ENCODE data around the gene POU2F1.
A peak's percentile ranks its signal among the peaks of the same experiment; 100 is the strongest.

Gene POU2F1

GRCh38 chr1:167280912-167281311 is 60.2 kb downstream of the POU2F1 start:
- no peak overlapping the region for H3K4me3 ChIP-seq (ENCODE audit: low read depth, low read length)
- H3K36me3 ChIP-seq (ENCODE audit: control insufficient read depth in 2 of 2, insufficient read depth in 1 of 2, low read length in 2 of 2) = no peaks in the 10 kb centered on the region
- POLR2A ChIA-PET = no interaction called here
- H3K27ac ChIP-seq (ENCODE audit: extremely low read depth, low read depth, low read length) = no peak overlapping the region
- H3K4me1 ChIP-seq (ENCODE audit: control insufficient read depth, insufficient read depth, low read length) = peaks cover 4% of the 10 kb centered on the region; the same call in 1 of the 2 replicates
- no peak for TF ChIP-seq KLF17 (tag by site-specific recombination; IDR thresholded peaks at IDR 0.05)
- TF ChIP-seq SETDB1 (IDR thresholded peaks at IDR 0.05; ENCODE audit: insufficient read length, low read length) = no peak
- CTCF ChIA-PET = interaction anchor here (0.6 to 1.2 kb wide), 5 partner anchors 10 to 260 kb away, joined by 3 to 5 read pairs (median 3); no protein-coding TSS in a partner anchor
- no peaks in the 10 kb centered on the region for H3K9me3 ChIP-seq (ENCODE audit: control insufficient read depth, insufficient read depth, low read depth, low read length)

GRCh38 chr1:167288390-167289074 is 67.8 kb downstream of the POU2F1 start:
- TF ChIP-seq ZNF555 (tag by site-specific recombination; conservative IDR thresholded peaks at IDR 0.05) (no peak), PRDM6 (tag by site-specific recombination; IDR thresholded peaks at IDR 0.05) (peak; percentile 54; the same call in 1 of the 2 replicates)
- Histone ChIP-seq H3K36me3 (ENCODE audit: control insufficient read depth in 2 of 2, insufficient read depth in 1 of 2, low read length in 2 of 2) (no peaks in the 10 kb centered on the region), H3K9me3 (ENCODE audit: control insufficient read depth, insufficient read depth, low read depth, low read length) (no peaks in the 10 kb centered on the region), H3K27ac (ENCODE audit: extremely low read depth, low read depth, low read length) (no peak overlapping the region), H3K4me1 (ENCODE audit: control insufficient read depth, insufficient read depth, low read length) (peaks cover 2% of the 10 kb centered on the region), H3K4me3 (ENCODE audit: low read depth, low read length) (no peak overlapping the region)
- ChIA-PET POLR2A (no interaction called here), CTCF (interaction anchor here (0.6 kb wide), 1 partner anchor 15 kb away, joined by 4 read pairs; no protein-coding TSS in a partner anchor)

GRCh38 chr1:167289075-167289442 is 68.4 kb downstream of the POU2F1 start:
- H3K4me3 ChIP-seq (ENCODE audit: low read depth, low read length) = no peak overlapping the region
- ChIA-PET POLR2A (no interaction called here), CTCF (no interaction called here)
- no peaks in the 10 kb centered on the region for H3K9me3 ChIP-seq (ENCODE audit: control insufficient read depth, insufficient read depth, low read depth, low read length)
- TF ChIP-seq ZNF175 (tag by site-specific recombination; IDR thresholded peaks at IDR 0.05) = no peak
- TF ChIP-seq ZNF549 (tag by site-specific recombination; IDR thresholded peaks at IDR 0.05) = 0 out of 2 replicates have a peak, but pooled peaks have one; percentile 21
- no peak for TF ChIP-seq GLI2 (tag by site-specific recombination; IDR thresholded peaks at IDR 0.05; ENCODE audit: borderline replicate concordance, low read depth)
- TF ChIP-seq KLF16 (tag by site-specific recombination; IDR thresholded peaks at IDR 0.05) = no peak
- no peak for TF ChIP-seq ZNF221 (tag by site-specific recombination; IDR thresholded peaks at IDR 0.05; ENCODE audit: borderline replicate concordance)
- TF ChIP-seq ZNF670 (tag by site-specific recombination; IDR thresholded peaks at IDR 0.05; ENCODE audit: low read depth) = no peak
- no peak overlapping the region for H3K27ac ChIP-seq (ENCODE audit: extremely low read depth, low read depth, low read length)
- H3K36me3 ChIP-seq (ENCODE audit: control insufficient read depth in 2 of 2, insufficient read depth in 1 of 2, low read length in 2 of 2) = no peaks in the 10 kb centered on the region
- peaks cover 2% of the 10 kb centered on the region for H3K4me1 ChIP-seq (ENCODE audit: control insufficient read depth, insufficient read depth, low read length)

GRCh38 chr1:167289966-167290365 is 69.3 kb downstream of the POU2F1 start:
- H3K27ac ChIP-seq (ENCODE audit: extremely low read depth, low read depth, low read length) = no peak overlapping the region
- no peaks in the 10 kb centered on the region for H3K36me3 ChIP-seq (ENCODE audit: control insufficient read depth in 2 of 2, insufficient read depth in 1 of 2, low read length in 2 of 2)
- H3K4me1 ChIP-seq (ENCODE audit: control insufficient read depth, insufficient read depth, low read length) = peaks cover 2% of the 10 kb centered on the region
- no peaks in the 10 kb centered on the region for H3K9me3 ChIP-seq (ENCODE audit: control insufficient read depth, insufficient read depth, low read depth, low read length)
- ChIA-PET CTCF (interaction anchor here (0.6 to 1.0 kb wide), 2 partner anchors 21 to 22 kb away, joined by 3 to 4 read pairs; no protein-coding TSS in a partner anchor), POLR2A (no interaction called here)
- H3K4me3 ChIP-seq (ENCODE audit: low read depth, low read length) = no peak overlapping the region
- TF ChIP-seq ZNF518A (tag by site-specific recombination; conservative IDR thresholded peaks at IDR 0.05; ENCODE audit: low read depth) = no peak
- no peak for TF ChIP-seq ZNF37A (tag by site-specific recombination; IDR thresholded peaks at IDR 0.05)
- no peak for TF ChIP-seq KLF8 (tag by site-specific recombination; IDR thresholded peaks at IDR 0.05)
- no peak for TF ChIP-seq ZSCAN18 (tag by site-specific recombination; IDR thresholded peaks at IDR 0.05)
- no peak for TF ChIP-seq ZNF473 (tag by site-specific recombination; IDR thresholded peaks at IDR 0.05)
- no peak for TF ChIP-seq OVOL3 (tag by site-specific recombination; IDR thresholded peaks at IDR 0.05)

Measured in HEK293 (cell line).